ENCODE results near the gene GRID1.

DNA sequence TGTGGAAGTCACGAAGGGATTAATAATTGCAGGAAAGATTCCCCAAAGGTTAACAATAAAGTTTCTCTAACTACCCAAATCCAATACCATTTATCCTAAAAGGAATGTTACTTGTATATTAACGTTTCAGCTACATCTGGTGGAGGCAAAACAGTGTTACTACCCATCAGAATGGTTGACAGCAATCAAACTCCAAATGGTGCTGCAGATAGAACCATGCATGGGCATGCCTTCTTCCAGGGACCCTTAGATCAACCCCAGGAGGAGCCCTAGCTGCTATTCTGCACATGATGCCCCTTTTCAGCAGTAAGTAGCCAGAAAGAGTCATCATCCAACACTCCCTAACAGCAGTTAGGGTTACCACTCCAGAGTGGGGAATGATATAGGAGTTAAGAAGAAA lies 336.3 kb downstream of the GRID1 start:
- TF ChIP-seq, protein P1, sequence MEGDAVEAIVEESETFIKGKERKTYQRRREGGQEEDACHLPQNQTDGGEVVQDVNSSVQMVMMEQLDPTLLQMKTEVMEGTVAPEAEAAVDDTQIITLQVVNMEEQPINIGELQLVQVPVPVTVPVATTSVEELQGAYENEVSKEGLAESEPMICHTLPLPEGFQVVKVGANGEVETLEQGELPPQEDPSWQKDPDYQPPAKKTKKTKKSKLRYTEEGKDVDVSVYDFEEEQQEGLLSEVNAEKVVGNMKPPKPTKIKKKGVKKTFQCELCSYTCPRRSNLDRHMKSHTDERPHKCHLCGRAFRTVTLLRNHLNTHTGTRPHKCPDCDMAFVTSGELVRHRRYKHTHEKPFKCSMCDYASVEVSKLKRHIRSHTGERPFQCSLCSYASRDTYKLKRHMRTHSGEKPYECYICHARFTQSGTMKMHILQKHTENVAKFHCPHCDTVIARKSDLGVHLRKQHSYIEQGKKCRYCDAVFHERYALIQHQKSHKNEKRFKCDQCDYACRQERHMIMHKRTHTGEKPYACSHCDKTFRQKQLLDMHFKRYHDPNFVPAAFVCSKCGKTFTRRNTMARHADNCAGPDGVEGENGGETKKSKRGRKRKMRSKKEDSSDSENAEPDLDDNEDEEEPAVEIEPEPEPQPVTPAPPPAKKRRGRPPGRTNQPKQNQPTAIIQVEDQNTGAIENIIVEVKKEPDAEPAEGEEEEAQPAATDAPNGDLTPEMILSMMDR (IDR thresholded peaks at IDR 0.05; ENCODE audit: low read length): no peak
- no peak for TF ChIP-seq EZH2 (optimal IDR thresholded peaks at IDR 0.05; ENCODE audit: low read depth, low read length)
